Right kidney (tissue), 9 donors: ENCODE measurements around the gene C3orf52.
A peak's percentile ranks its signal among the peaks of the same experiment; 100 is the strongest.
"Not testable (repeated sequence)": the region's sequence is repeated elsewhere in the genome, so short reads cannot be mapped to it uniquely, and the experiment has no call there.

Source experiments
- DNase-seq: peaks from one replicate; pipeline ENCODE4 v3.0.0-alpha.2; 2016
- long read RNA-seq, 8 donors: transcript quantifications; one replicate each; lab custom pipeline, GENCODE V29; 2026

C3orf52 gene, protein sequence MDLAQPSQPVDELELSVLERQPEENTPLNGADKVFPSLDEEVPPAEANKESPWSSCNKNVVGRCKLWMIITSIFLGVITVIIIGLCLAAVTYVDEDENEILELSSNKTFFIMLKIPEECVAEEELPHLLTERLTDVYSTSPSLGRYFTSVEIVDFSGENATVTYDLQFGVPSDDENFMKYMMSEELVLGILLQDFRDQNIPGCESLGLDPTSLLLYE
- long read RNA-seq, donor 1, partial matches to known transcripts, result 0 of 2 reads
- long read RNA-seq, donor 1, other reads (novel, unspliced or antisense), result 0 of 2 reads
- long read RNA-seq, donor 2, result 0 reads
- long read RNA-seq, donor 3, partial matches to known transcripts, result 0 of 1 reads
- long read RNA-seq, donor 3, other reads (novel, unspliced or antisense), result 0 of 1 reads
- long read RNA-seq, donor 4, result 0 reads
- long read RNA-seq, donor 5, partial matches to known transcripts, result 0 of 1 reads
- long read RNA-seq, donor 5, other reads (novel, unspliced or antisense), result 0 of 1 reads
- long read RNA-seq, donor 6, result 0 reads
- long read RNA-seq, donor 7, partial matches to known transcripts, result 0 of 1 reads
- long read RNA-seq, donor 7, other reads (novel, unspliced or antisense), result 0 of 1 reads
- long read RNA-seq, donor 8, result 0 reads

DNA sequence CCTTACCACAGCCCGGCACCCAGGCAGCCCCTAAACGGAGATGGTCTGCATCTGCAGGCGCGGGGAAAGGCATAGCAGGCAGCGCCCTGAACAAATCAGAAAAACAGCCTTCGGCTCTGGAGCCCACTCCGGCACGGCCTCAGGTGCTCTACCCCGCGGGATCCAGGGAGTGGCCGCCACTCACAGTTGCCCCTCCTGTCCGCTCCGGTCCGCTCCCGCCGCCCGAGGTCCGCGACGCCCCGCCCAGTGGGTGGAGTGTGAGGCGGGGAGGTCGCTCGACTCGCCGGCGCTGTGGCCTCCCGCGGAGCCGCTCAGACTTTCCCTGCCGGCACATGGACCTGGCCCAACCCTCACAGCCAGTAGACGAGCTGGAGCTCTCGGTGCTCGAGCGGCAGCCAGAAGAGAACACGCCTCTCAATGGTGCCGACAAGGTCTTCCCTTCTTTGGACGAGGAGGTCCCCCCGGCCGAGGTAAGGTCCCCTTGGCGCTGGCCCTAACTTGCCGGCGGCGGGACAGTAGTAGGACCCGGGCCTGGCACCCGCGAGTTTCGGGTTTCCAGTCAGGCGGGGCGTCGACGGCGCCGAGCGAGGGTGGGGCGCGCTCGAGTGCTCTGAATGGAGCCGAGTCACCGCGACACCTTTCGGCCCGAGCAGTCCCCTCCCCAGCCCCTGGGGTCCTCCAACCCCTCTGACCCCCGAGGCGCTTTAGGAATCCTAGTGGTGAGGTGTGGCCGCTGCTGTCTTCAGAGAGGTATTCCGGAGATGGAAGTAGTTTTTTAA lies at the start of gene C3orf52:
C3orf52 (plus strand) TSS at position 314 of the 779 bp plus-strand sequence; CDS start at position 333, 19 bp downstream.
- DNase-seq, result peak; percentile 87

DNA sequence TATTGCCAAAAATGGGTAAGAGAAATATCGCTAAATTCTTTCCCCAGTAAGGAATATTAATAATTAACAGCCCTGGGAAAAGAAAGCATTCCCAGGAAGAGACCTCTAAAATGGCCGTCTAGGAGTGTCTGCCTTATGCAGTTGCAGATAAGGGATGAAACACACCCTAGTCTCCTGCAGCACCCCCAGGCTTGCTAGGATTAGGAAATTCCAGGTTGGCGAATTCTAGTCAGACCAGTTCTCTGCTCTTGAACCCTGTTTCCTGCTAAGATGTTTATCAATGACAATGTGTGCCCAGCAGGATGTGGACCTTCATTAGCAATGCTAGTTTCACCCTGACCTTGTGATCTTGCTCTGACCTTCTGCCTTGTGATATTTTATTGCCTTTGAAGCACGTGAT lies 49.0 kb upstream of the C3orf52 start:
- DNase-seq, result not testable (repeated sequence)

DNA sequence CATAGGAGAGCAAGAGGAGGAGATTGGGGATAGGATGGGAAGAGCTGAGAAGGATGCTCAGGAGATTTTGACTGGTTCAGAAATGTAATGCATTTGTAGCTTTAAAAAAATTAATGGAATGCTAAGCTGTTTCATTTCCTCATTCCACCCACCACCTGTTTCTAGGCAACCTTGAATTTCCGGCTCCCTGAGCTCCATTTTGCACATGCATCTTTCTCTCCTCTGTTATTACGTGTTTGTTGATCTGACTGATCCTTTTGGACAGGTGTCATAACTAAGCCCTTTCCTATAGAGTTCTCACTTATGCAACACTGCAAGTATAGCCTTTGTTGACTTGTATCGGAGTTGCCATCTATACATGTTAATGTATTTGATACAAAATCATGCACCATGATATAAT lies 47.3 kb upstream of the C3orf52 start:
- no peak for DNase-seq

DNA sequence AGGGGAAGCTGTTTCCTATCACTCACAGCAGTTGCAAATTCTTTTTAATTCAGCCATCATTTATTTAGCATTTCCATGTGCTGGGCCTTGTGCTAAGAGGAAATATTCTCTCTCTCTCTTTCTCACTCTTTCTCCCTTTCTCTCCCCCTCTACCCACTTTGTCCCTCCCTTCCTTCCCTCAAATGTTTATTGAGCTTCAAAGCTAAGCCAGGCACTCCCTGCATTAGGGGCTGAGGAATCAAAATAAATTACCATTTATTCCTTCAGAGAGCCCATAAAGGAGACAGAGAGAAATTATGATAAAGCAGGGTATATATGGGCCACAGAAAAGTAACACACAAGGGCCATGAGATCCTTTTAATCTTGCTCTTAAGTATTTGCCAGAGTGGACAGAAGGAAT lies 44.9 kb upstream of the C3orf52 start:
- DNase-seq, result no peak

DNA sequence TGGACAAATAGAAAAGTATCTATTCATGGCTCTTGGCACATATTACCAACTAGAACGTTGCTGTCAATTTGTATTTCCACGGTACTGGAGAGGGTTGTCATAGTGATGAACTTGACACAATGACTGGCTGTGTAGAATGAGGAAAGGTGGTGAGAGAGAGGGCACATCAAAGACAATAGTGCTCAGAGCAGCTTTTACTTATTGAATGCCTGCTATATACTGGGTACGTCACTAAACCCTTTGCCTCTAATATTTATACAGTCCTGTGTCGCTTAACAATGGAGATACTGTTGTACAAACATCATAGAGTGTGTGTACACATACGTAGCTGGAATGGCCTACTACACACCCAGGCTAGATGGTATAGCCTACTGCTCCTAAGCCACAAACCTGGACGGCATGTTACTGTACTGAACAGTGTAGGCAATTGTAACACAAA lies 43.3 kb upstream of the C3orf52 start:
- DNase-seq, result no peak

DNA sequence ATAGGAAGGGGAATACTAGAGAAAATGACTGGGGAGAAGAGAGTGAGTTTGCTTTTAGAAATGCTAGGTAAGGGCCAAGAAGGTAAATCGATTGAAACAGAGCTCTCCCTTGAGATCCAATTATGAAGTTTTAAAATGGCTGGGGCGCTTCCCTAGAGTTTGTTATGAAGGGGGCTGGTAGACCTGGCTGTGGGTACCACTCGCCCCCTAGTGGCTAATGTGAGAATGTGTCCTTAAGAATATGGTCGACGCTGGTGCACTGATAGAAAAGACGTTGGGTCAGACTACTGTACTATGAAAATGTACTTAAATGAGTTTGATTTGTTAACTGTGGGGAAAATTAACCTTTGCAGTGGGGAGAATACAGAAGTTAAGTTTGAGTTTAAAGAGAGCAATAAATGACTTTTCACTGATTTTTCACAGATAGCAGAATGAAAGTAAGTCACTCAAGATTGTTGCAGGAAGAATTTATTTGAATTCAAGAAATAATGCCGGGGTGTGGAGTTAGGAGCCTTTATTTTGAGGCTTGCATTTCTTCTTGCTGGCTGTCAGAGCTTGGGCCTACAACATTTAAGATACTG lies 42.5 kb upstream of the C3orf52 start:
- DNase-seq, result peak; percentile 42

DNA sequence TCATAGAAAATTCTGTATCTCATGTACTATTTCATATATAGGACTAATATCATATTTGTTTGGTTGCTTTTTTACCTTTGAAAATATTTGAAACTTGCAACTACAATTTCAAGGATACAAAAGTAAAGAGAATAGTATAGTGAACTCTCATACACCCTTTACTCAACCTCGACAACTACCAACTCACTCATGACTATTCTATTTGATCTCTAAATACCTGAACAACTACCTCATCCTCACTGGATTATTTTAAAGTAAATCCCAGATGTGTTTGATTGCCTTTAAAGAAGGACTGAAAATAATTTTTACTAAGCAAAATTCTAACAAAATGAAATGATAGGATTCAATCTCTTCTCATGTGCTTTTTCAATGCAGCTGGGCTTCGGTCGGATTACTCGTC lies 39.6 kb upstream of the C3orf52 start:
- DNase-seq, result no peak

DNA sequence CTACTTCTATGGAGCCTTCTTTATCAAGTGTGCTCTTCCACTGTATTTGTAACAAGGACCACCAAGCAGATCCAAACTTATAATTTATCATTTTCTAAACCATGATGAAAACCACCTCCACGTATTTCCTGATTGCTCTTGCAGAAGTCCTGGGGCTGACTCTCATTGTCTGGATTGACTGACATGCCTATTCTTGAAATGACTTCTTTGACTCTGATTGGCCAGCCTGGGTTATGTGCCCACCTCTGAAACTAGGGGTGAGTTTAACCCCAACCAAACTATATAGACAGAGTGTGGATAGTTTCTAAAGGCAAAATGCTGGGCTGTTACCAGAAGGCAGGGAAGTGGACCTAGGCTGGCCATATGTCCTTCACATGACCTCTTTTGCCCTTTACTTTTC lies 38.9 kb upstream of the C3orf52 start:
- no peak for DNase-seq

DNA sequence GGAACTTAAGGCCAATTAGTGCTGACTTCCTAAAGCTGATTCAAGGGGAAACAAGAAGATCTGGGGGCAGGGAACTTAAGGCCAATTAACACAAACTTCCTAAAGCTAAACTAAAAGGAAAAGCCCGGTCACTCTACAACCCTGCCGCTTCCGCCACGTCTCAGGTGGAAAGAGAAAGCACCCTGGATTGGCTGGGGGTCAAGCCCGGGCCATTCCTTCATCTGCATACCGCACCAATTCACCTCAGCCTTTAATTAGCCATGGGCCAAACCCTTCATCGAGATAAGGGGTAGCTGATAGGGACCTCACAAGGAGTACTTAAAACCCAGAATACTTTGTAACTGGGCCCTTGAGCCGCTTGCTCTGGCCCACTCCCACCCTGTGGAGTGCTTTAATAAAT lies 37.3 kb upstream of the C3orf52 start:
- no peak for DNase-seq

DNA sequence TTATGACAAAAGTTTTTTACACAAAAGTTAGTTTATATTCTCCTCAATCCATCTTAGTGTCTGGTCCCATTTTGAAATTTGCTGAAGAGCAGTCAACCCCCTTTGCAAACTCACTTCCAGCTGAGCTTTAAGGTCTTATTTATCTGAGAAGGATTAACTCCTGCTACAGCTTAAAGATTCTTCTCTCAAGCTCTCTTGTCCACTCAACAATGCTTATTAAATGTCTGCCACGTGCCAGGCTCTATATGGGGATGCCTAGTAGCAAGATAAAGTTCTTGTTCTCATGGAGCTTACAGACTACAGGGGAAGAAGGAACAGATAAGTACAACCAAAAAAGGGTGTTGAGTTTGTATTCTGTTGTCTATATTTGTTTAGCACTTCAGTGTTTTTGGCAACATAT lies 33.0 kb upstream of the C3orf52 start:
- no peak for DNase-seq

DNA sequence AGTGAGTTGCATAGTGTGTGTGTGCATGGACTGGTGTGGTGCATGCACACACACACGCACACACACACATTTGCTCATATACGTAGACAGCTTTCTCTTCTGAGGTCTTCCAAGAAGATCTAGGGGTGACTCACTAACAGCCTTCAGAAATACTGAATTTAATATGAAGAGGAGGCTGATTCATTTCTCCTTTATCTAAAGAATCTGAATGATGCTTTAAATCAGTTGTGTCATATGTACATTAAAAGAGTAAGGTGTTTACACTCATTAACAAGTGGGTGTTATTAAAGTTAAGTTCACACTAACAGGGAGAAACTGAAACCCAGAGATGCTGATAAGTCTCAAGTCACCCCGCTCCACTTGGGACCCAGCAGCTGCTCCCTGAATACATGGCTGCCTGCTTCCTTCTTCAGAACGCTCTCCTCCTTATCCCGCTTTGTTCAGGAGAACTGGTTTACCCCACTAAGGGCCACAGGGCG lies 29.7 kb upstream of the C3orf52 start:
- DNase-seq, result no peak

DNA sequence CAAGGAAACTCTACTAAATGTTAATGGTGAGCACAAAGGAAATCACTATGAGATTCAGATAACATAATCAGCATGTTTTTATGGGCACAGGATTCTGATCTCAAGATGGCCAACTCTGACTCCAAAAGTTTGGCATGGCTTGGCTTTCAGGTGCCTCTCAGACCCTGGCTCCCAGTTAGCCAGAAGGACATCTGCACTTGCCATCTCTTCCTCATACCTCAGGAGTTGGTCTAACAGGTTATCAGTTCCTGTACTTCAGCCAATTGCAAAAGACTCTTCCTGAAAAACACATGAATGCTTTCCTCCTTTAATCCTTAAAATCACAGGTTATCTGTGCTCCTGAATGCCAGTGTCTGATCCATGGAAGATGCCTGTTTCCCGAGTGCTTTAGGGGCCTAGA lies 26.7 kb upstream of the C3orf52 start:
- no peak for DNase-seq

DNA sequence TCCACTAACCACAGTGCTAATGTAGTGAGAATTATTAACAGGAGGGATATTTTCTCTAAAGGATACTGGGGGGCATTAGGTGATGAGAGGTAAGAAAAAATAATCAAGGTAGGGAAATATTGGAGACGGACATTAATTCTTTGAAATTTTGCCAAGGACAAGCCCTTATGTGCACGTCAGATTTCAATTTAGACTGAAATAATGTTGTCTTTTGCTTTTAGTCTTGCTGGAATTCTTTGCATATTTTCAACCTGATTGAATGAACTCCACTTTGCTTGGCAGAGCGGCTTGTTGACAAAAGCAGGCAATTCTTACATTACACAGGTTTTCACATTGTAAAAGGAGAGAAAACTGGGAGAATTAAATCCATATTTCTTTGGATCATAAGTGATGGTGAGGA lies 25.0 kb upstream of the C3orf52 start:
- DNase-seq, result no peak

DNA sequence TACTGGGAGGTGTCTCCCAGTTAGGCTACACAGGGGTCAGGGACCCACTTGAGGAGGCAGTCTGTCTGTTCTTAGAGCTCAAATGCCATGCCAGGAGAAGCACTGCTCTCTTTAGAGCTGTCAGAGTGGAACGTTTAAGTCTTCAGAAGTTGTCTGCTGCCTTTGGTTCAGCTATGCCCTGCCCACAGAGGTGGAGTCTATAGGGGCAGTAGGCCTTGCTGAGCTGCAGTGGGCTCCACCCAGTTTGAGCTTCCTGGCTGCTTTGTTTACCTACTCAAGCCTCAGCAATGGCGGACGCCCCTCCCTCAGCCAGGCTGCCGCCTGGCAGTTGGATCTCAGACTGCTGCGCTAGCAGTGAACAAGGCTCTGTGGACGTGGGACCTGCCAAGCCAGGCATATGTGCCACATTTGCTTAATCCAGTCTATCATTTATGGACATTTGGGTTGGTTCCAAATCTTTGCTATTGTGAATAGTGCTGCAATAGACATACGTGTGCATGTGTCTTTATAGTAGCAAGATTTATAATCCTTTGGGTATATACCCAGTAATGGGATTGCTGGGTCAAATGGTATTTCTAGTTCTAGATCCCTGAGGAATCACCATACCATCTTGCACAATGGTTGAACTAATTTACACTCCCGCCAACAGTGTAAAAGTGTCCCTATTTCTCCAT lies 13.7 kb upstream of the C3orf52 start:
- not testable (repeated sequence) for DNase-seq

DNA sequence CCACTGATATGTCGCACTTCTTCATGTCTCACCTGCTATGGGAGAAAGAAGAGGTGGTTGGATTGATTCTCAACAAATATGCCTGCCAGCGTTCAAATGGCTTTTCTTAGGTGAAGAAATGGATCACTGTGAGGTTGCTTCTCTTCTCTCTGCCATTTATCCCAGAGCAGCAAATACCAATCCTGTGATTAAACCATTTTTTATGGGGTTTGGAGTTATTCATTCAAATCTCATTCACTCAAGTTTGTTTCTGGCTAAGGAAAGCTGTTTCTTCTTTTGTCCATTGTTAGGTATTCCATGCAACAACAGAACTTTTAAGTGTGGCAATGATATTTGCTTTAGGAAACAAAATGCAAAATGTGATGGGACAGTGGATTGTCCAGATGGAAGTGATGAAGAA lies 12.2 kb upstream of the C3orf52 start:
- DNase-seq, result no peak

DNA sequence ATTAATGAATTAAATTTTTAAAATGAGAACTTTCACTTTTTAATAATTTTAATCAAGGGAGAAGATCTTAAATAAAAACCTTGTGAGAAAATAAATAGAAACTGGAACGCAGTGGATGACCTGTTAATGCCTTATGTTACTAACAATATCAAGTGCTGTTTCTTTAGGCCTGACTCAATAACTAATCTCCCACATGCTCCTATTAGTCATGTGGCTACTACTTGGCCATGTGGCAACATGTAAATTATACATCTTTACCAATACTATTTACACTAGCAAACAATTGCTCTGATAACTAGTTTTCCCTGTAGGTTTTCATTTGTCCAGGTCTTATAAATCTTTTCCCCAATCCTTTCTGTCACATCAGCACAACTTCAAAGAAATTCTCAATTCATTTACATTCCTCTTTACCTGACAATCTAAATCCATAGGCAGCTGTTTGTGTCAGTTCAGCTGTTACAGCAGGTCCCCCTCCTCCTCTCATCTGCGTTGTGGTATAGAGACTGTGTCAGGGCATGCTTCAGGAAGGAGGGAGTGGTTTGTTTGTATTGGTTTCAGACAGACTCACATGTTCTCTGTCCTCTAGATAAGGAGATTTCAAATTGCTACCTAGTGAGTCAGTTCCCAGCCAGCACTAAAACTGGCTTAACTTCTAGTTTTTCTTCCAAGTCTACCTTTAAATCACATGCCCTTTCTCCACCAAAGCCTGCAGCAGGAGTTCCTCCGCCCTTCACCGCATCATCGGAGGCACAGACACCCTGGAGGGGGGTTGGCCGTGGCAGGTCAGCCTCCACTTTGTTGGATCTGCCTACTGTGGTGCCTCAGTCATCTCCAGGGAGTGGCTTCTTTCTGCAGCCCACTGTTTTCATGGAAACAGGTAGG lies 11.3 kb upstream of the C3orf52 start:
- no peak for DNase-seq

DNA sequence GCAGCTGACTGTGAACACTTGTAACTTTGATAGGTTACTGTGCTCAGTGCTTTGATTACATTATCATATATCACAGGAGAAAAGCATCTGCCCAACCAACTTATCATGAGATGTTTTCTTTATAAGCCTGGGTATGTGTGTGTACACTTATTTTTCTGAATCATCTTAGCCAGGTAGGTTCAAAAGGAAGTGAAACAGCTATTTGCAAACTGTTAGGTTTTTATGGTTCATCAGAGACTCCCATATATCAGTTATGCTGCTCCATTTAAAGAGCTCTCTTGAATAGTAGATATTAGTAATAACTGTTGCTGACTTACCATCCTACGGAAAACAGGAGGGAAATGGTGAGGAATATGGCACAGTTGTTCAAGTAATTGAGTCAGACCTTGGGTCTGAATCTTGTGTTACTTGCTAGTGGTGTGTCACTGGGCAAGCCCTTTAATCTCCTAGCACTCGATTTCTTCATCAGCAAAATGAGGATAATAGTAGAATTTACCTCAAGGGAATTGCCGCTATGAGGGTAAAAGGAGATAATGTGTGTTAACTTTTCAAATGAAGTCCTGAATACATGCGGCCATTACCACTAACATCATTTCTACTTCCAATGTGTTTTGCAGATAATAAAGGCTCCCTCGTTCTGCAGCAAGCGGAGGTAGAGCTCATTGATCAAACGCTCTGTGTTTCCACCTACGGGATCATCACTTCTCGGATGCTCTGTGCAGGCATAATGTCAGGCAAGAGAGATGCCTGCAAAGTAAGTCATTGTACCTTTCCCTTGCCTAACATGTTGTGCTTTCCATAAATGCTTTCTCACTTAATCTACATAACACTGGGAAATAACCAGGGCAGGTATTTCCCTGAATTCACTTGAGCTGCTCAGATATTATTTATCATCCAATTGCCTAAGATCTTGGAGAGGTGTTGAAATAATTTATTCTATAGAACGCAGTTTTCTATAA lies 7.8 kb upstream of the C3orf52 start:
- no peak for DNase-seq

DNA sequence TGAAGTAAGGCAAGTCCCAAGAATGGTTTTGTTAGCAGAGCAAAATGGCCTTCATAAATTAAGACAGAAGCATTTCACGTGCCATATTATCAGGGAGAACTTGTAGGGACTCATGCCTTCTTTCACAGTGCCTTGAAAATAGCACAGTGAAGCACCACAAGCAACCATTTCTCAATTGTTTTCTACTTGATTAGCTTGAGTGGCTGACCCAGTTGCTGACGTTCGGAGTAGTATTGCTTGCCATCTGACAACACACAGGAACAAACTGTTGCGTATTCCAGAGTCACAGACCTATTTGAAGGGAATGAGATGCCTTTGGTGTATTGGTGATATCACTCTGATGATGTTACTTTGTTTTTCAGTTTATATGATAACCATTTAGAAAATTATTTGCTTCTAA lies 3.0 kb upstream of the C3orf52 start:
- DNase-seq, result no peak

DNA sequence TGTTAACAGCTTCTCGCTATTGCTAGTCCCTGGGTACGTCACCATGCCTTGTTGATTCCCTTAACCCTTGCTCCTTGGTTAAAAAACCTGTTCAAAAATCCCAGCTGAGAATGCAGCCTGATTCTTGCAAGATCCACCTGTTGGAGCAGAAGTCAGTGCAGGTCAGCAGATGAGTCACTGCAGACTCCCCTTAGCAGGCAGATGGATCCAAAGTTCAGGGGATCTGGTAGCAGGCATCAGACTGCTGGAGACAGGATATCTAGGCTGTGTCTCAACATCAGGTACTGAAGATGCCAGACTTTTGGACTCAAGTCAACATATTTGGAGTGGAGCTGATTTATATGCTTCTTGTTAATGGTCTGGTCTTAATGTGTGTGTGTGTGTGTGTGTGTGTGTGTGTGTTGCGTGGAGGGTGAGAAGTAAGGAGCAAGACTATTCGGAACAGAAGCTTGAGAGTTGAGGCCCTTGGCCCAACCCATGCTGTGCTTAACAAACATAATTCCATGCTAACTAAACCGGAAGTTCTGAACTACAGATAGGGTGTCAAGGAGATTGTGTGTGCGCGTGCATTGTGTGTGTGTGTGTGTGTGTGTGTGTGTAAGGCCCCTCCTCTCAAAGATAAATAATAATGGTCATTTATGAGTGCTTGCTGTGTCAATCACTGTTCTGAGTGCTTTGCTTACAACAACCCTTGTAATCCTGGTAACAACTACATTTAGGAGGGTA lies 1.0 kb upstream of the C3orf52 start:
- no peak for DNase-seq
